K562 (cell line): ENCODE measurements around the gene SMIM15.

ENCODE experiments used
- EZH2 ChIP-seq: IDR thresholded peaks from 2 replicates; pipeline ENCODE4 v1.6.1; 2012; ENCODE audit warnings: low read depth, mild to moderate bottlenecking, inconsistent platforms, low read length, borderline replicate concordance
- HMG20A ChIP-seq: fragments of 450-650 bp; formaldehyde crosslinking; conservative IDR thresholded peaks from 2 replicates; pipeline ENCODE4 v1.4.0; 2020; ENCODE audit warnings: mild to moderate bottlenecking, mixed read lengths
- HNRNPH1 ChIP-seq: fragments of 200-400 bp; formaldehyde crosslinking; optimal IDR thresholded peaks from 2 replicates; pipeline ENCODE3; 2017; ENCODE audit warnings: low read depth, mild to moderate bottlenecking, low read length, moderate library complexity
- HNRNPUL1 ChIP-seq: fragments of 200-400 bp; formaldehyde crosslinking; IDR thresholded peaks from 2 replicates; pipeline ENCODE4 v1.6.1; 2017; ENCODE audit warnings: low read length
- KLF10 ChIP-seq: fragments of 250-450 bp; sonication (Bioruptor Pico); IDR thresholded peaks from 2 replicates; pipeline ENCODE4 v1.6.1; 2021; ENCODE audit warnings: matching md5 sums
- RAD21 ChIP-seq, 2 experiments: fragments of 250-450 bp in 1 of 2; fragments of 450-650 bp in 1 of 2; sonication (Bioruptor Pico) in 1 of 2; formaldehyde crosslinking in 1 of 2; IDR thresholded peaks in 1 of 2; conservative IDR thresholded peaks in 1 of 2; 2 replicates each; pipeline versions ENCODE4 v1.4.0 to v1.8.0; 2020 to 2022; ENCODE audit warnings: mild to moderate bottlenecking in 2 of 2, moderate library complexity in 1 of 2
- SAFB2 ChIP-seq: fragments of 200-400 bp; formaldehyde crosslinking; IDR thresholded peaks from 2 replicates; pipeline ENCODE4 v1.6.1; 2018; ENCODE audit warnings: borderline replicate concordance, low read length, low read depth, moderate library complexity; ENCODE audit not compliant: severe bottlenecking
- ZNF24 ChIP-seq: fragments of 450-650 bp; IDR thresholded peaks from 2 replicates; pipeline ENCODE4 v1.6.1; 2016
- ZNF717 ChIP-seq: fragments of 250-450 bp; sonication (Bioruptor Pico); IDR thresholded peaks from 2 replicates; pipeline ENCODE4 v1.5.0; 2021
- TF ChIP-seq, protein P1 (sequence below): fragments of 450-650 bp; formaldehyde crosslinking; IDR thresholded peaks from 2 replicates; pipeline ENCODE4 v1.4.0; 2020; ENCODE audit warnings: mild to moderate bottlenecking, moderate library complexity
- TF ChIP-seq, protein P2 (sequence below), 3 experiments: IDR thresholded peaks in 2 of 3; conservative IDR thresholded peaks in 1 of 3; 2 replicates each; pipeline ENCODE4 v1.5.1; 2011 to 2012; ENCODE audit warnings: low read length in 3 of 3, mild to moderate bottlenecking in 3 of 3, control low read depth in 2 of 3, improper control_type of control experiment in 1 of 3, inconsistent platforms in 1 of 3, low read depth in 1 of 3, mixed read lengths in 1 of 3, moderate library complexity in 1 of 3; ENCODE audit not compliant: insufficient read depth in 2 of 3
- TF ChIP-seq, protein P3 (sequence below): conservative IDR thresholded peaks from 2 replicates; pipeline ENCODE4 v1.6.1; 2011; ENCODE audit warnings: low read depth, mild to moderate bottlenecking, low read length; ENCODE audit not compliant: control insufficient read depth
- TF ChIP-seq, protein P4 (sequence below): sonication (generic); formaldehyde crosslinking; IDR thresholded peaks from 2 replicates; pipeline ENCODE4 v1.8.1; 2023; ENCODE audit warnings: mild to moderate bottlenecking, missing genetic modification reagents

DNA sequence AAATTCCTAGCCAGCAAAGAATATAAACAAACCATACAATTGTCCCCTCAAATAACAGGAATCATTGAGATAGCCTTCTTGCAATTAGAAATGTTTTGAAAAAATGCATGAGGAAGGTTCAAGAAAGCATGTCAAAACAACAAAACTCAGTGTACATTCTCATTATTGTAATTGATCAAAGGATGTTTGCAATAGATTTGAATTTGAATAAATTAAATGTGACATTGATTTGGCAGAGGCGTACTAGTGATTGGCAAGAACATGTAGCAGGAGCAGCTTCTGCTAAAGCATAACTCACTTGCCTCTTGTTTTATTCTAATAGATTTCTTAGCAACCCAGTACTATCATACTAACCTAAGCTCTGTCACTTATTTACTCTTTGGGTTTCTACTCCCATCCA lies 19.9 kb downstream of the SMIM15 start:
- TF ChIP-seq, protein P1, sequence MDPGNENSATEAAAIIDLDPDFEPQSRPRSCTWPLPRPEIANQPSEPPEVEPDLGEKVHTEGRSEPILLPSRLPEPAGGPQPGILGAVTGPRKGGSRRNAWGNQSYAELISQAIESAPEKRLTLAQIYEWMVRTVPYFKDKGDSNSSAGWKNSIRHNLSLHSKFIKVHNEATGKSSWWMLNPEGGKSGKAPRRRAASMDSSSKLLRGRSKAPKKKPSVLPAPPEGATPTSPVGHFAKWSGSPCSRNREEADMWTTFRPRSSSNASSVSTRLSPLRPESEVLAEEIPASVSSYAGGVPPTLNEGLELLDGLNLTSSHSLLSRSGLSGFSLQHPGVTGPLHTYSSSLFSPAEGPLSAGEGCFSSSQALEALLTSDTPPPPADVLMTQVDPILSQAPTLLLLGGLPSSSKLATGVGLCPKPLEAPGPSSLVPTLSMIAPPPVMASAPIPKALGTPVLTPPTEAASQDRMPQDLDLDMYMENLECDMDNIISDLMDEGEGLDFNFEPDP (CRISPR knock-in tag) = no peak
- no peak for TF ChIP-seq EZH2
- no peak for TF ChIP-seq HMG20A (CRISPR knock-in tag)
- no peak for TF ChIP-seq KLF10 (CRISPR knock-in tag)
- TF ChIP-seq, protein P2, sequence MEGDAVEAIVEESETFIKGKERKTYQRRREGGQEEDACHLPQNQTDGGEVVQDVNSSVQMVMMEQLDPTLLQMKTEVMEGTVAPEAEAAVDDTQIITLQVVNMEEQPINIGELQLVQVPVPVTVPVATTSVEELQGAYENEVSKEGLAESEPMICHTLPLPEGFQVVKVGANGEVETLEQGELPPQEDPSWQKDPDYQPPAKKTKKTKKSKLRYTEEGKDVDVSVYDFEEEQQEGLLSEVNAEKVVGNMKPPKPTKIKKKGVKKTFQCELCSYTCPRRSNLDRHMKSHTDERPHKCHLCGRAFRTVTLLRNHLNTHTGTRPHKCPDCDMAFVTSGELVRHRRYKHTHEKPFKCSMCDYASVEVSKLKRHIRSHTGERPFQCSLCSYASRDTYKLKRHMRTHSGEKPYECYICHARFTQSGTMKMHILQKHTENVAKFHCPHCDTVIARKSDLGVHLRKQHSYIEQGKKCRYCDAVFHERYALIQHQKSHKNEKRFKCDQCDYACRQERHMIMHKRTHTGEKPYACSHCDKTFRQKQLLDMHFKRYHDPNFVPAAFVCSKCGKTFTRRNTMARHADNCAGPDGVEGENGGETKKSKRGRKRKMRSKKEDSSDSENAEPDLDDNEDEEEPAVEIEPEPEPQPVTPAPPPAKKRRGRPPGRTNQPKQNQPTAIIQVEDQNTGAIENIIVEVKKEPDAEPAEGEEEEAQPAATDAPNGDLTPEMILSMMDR (IDR thresholded peaks at IDR 0.05 in 2 of 3, conservative IDR thresholded peaks at IDR 0.05 in 1 of 3; ENCODE audit: insufficient read depth in 2 of 3, low read depth in 1 of 3, low read length in 3 of 3) = no peak
- TF ChIP-seq HNRNPUL1 = no peak
- TF ChIP-seq, protein P3, sequence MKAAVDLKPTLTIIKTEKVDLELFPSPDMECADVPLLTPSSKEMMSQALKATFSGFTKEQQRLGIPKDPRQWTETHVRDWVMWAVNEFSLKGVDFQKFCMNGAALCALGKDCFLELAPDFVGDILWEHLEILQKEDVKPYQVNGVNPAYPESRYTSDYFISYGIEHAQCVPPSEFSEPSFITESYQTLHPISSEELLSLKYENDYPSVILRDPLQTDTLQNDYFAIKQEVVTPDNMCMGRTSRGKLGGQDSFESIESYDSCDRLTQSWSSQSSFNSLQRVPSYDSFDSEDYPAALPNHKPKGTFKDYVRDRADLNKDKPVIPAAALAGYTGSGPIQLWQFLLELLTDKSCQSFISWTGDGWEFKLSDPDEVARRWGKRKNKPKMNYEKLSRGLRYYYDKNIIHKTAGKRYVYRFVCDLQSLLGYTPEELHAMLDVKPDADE = no peak
- TF ChIP-seq, protein P4, sequence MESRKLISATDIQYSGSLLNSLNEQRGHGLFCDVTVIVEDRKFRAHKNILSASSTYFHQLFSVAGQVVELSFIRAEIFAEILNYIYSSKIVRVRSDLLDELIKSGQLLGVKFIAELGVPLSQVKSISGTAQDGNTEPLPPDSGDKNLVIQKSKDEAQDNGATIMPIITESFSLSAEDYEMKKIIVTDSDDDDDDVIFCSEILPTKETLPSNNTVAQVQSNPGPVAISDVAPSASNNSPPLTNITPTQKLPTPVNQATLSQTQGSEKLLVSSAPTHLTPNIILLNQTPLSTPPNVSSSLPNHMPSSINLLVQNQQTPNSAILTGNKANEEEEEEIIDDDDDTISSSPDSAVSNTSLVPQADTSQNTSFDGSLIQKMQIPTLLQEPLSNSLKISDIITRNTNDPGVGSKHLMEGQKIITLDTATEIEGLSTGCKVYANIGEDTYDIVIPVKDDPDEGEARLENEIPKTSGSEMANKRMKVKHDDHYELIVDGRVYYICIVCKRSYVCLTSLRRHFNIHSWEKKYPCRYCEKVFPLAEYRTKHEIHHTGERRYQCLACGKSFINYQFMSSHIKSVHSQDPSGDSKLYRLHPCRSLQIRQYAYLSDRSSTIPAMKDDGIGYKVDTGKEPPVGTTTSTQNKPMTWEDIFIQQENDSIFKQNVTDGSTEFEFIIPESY (CRISPR knock-in tag) = no peak
- TF ChIP-seq RAD21 (CRISPR knock-in tag; conservative IDR thresholded peaks at IDR 0.05 in 1 of 2, IDR thresholded peaks at IDR 0.05 in 1 of 2) = no peak
- TF ChIP-seq HNRNPH1 = no peak
- no peak for TF ChIP-seq ZNF24
- no peak for TF ChIP-seq SAFB2
- TF ChIP-seq ZNF717 = no peak
